Measurements from ENCODE around the gene GP1BA.

- TF ChIP-seq SUZ12 (IDR thresholded peaks at IDR 0.05; ENCODE audit: extremely low read depth, insufficient read depth, insufficient read length) (no peak), ZNF274 (IDR thresholded peaks at IDR 0.05; ENCODE audit: low read depth, low read length) (no peak)
Measured at GRCh38 chr17:4919511-4920047, 12.5 kb upstream of the GP1BA start.

Measured in NT2/D1 (cell line).